Measurements from ENCODE around the gene DSTYK. TPM values are rescaled to one million over a fixed set of nuclear protein-coding genes. Genes with fewer than 3 reads are reported as not detected.
"Not testable (repeated sequence)": the region's sequence is repeated elsewhere in the genome, so short reads cannot be mapped to it uniquely, and the experiment has no call there.

The DSTYK gene
- total RNA-seq, 1 donor from 2014 or later: 12.6 TPM

- Mint-ChIP-seq H3K36me3 (ENCODE audit: low read depth) (peaks cover 46% of the 10 kb centered on the region), H3K4me3 (ENCODE audit: unreplicated experiment) (no peak overlapping the region), H3K27me3 (ENCODE audit: low read depth) (no peaks in the 10 kb centered on the region), H3K9me3 (ENCODE audit: low read depth) (no peaks in the 10 kb centered on the region), H3K27ac (ENCODE audit: unreplicated experiment) (no peak overlapping the region), H3K4me1 (ENCODE audit: low read depth) (peaks cover 17% of the 10 kb centered on the region)
- TF ChIP-seq CTCF (IDR thresholded peaks at IDR 0.05): no peak
- no peak for DNase-seq (ENCODE audit: low spot score)
Measured at GRCh38 chr1:205161076-205161475, 50.4 kb downstream of the DSTYK start.

GRCh38 chr1:205158048-205158616, 53.4 kb downstream of the DSTYK start:
- no peaks in the 10 kb centered on the region for H3K9me3 Mint-ChIP-seq (ENCODE audit: low read depth)
- no peak overlapping the region for H3K27ac Mint-ChIP-seq (ENCODE audit: unreplicated experiment)
- no peak overlapping the region for H3K4me3 Mint-ChIP-seq (ENCODE audit: unreplicated experiment)
- H3K36me3 Mint-ChIP-seq (ENCODE audit: low read depth): peaks cover 51% of the 10 kb centered on the region
- no peak for DNase-seq (ENCODE audit: low spot score)
- no peaks in the 10 kb centered on the region for H3K27me3 Mint-ChIP-seq (ENCODE audit: low read depth)
- no peak for TF ChIP-seq CTCF (IDR thresholded peaks at IDR 0.05)
- peaks cover 10% of the 10 kb centered on the region for H3K4me1 Mint-ChIP-seq (ENCODE audit: low read depth)

DNA sequence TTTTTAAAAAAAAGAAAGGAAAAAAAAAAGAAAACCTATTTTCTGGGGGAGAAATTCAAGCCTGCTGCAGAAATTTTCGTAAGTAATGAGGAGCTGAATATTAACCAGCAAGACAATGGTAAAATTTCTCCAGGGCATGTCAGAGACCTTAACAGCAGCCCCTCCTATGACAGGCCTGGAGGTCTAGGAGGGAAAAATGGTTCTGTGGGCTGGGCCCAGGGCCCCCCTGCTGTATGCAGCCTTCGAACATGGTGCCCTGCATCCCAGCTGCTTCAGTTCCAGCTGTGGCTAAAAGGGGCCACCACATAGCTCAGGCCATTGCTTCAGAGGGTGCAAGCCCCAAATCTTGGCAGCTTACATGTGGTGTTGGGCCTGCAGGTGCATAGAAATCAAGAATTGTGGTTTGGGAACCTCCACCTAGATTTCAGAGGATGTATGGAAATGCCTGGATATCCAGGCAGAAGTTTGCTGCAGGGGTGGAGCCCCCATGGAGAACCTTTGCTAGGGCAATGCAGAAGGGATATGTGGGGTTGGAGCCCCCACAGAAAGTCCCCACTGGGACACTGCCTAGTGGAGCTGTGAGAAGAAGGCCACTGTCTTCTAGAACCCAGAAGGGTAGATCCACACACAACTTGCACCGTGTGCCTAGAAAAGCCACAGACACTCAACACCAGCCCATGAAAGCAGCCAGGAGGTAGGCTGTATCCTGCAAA, 55.7 kb downstream of the DSTYK start:
- H3K27me3 Mint-ChIP-seq (ENCODE audit: low read depth); H3K9me3 Mint-ChIP-seq (ENCODE audit: low read depth); H3K27ac Mint-ChIP-seq (ENCODE audit: unreplicated experiment); DNase-seq (ENCODE audit: low spot score); H3K4me3 Mint-ChIP-seq (ENCODE audit: unreplicated experiment); H3K4me1 Mint-ChIP-seq (ENCODE audit: low read depth): not testable (repeated sequence)
- peaks cover 43% of the 10 kb centered on the region for H3K36me3 Mint-ChIP-seq (ENCODE audit: low read depth)

- no peak overlapping the region for H3K27ac Mint-ChIP-seq (ENCODE audit: unreplicated experiment)
- no peaks in the 10 kb centered on the region for H3K9me3 Mint-ChIP-seq (ENCODE audit: low read depth)
- TF ChIP-seq CTCF (IDR thresholded peaks at IDR 0.05): no peak
- peaks cover 6% of the 10 kb centered on the region for H3K4me1 Mint-ChIP-seq (ENCODE audit: low read depth)
- no peaks in the 10 kb centered on the region for H3K27me3 Mint-ChIP-seq (ENCODE audit: low read depth)
- no peak overlapping the region for H3K4me3 Mint-ChIP-seq (ENCODE audit: unreplicated experiment)
- DNase-seq (ENCODE audit: low spot score): no peak
- H3K36me3 Mint-ChIP-seq (ENCODE audit: low read depth): peaks cover 40% of the 10 kb centered on the region
Measured at GRCh38 chr1:205152505-205152904, 59.0 kb downstream of the DSTYK start.

DNA sequence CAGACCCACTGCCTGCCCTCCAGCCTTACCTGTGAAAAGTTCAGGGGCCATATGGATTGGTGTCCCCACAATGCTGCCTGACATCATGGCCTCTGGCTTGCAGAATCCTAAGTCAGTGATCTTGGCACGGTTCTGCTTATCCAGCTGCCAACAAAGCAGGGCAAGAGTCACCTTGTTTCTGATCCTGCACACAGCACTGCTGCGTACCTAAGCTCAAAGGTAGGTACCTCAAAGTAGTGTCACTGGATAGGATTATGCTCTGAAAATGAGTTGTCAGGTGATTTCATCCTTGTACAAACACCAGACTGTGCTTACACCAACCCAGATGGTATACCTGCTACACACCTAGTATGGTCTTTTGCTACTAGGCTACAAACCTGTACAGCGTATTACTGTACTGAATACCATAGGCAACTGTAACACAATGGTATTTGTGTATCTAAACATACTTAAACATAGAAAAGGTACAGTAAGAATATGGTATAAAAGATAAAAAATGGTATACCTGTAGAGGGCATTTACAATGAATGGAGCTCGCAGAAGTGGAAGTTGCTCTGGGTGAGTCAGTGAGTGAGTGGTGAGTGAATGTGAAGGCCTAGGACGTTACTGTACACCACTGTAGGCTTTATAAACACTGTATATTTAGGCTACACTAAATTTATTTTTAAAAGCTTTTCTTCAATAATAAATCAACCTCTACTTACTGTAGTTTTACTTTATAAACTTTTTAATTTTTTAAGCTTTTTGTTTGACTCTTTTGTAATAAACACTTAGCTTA, 60.7 kb downstream of the DSTYK start:
- H3K4me1 Mint-ChIP-seq (ENCODE audit: low read depth): peaks cover 23% of the 10 kb centered on the region
- H3K27ac Mint-ChIP-seq (ENCODE audit: unreplicated experiment): no peak overlapping the region
- H3K9me3 Mint-ChIP-seq (ENCODE audit: low read depth): no peaks in the 10 kb centered on the region
- DNase-seq (ENCODE audit: low spot score): no peak
- no peak overlapping the region for H3K4me3 Mint-ChIP-seq (ENCODE audit: unreplicated experiment)
- no peak for TF ChIP-seq CTCF (IDR thresholded peaks at IDR 0.05)
- peaks cover 27% of the 10 kb centered on the region for H3K36me3 Mint-ChIP-seq (ENCODE audit: low read depth)
- H3K27me3 Mint-ChIP-seq (ENCODE audit: low read depth): no peaks in the 10 kb centered on the region

Data from chondrocyte (in vitro differentiated cells).